ENCODE measurements around the gene SUFU.

- TF ChIP-seq CTCF (IDR thresholded peaks at IDR 0.05; ENCODE audit: low read depth, low read length) (no peak), EZH2phosphoT487 (IDR thresholded peaks at IDR 0.05; ENCODE audit: low read depth) (no peak)
Observed at GRCh38 chr10:102654969-102655368, 151.2 kb downstream of the SUFU start.
